Keratinocyte (primary cell): ENCODE results near the gene CCDC181. TPM values are rescaled to one million over a fixed set of nuclear protein-coding genes. Genes with fewer than 3 reads are reported as not detected.

Experiments
- DNase-seq: peaks from one replicate; pipeline ENCODE4 v3.0.0-alpha.2; 2011; ENCODE audit warnings: low read depth, missing footprints, low spot score
- FAIRE-seq: peaks from 2 replicates; lab custom pipeline; 2011; peaks lifted over from hg19 to GRCh38; lab: Jason Lieb, UNC
- H2AFZ ChIP-seq: 2 replicates; pipeline ENCODE4 v1.6.0; 2012; ENCODE audit warnings: low read length, control low read depth, inconsistent platforms; ENCODE audit not compliant: control insufficient read depth
- H3K27ac ChIP-seq: 2 replicates; pipeline ENCODE4 v1.5.1; 2011; ENCODE audit warnings: low read length; ENCODE audit not compliant: control insufficient read depth, insufficient read depth
- H3K27me3 ChIP-seq: 3 replicates; pipeline ENCODE4 v1.6.0; 2011; ENCODE audit warnings: low read length; ENCODE audit not compliant: control insufficient read depth, insufficient read depth; ENCODE audit errors: extremely low read depth
- H3K36me3 ChIP-seq, 2 experiments: 2 replicates in 1 of 2; 3 replicates in 1 of 2; pipeline ENCODE4 v1.5.1; 2011; ENCODE audit warnings: low read length in 2 of 2, mild to moderate bottlenecking in 1 of 2; ENCODE audit not compliant: control insufficient read depth in 2 of 2, insufficient read depth in 2 of 2; ENCODE audit errors: extremely low read depth in 1 of 2
- H3K4me1 ChIP-seq: 3 replicates; pipeline ENCODE4 v1.5.1; 2011; ENCODE audit warnings: low read length; ENCODE audit not compliant: control insufficient read depth, insufficient read depth; ENCODE audit errors: extremely low read depth
- H3K4me2 ChIP-seq: 3 replicates; pipeline ENCODE4 v1.6.0; 2011; ENCODE audit warnings: low read depth, low read length; ENCODE audit not compliant: control insufficient read depth, insufficient read depth; ENCODE audit errors: extremely low read depth
- H3K4me3 ChIP-seq, 3 experiments: fragments of 200-600 bp in 1 of 3; sonication (generic) in 1 of 3; 2 replicates in 2 of 3; 3 replicates in 1 of 3; pipeline ENCODE4 v1.5.1; 2011 to 2016; ENCODE audit warnings: low read length in 3 of 3, mild to moderate bottlenecking in 3 of 3, control low read depth in 2 of 3, inconsistent platforms in 1 of 3, low read depth in 1 of 3, mixed read lengths in 1 of 3, mixed run types in 1 of 3, moderate library complexity in 1 of 3; ENCODE audit not compliant: control insufficient read depth in 2 of 3, insufficient read depth in 2 of 3; ENCODE audit errors: extremely low read depth in 1 of 3
- H3K79me2 ChIP-seq: 2 replicates; pipeline ENCODE4 v1.6.0; 2012; ENCODE audit warnings: low read length; ENCODE audit not compliant: control insufficient read depth, insufficient read depth
- H3K9ac ChIP-seq: 3 replicates; pipeline ENCODE4 v1.6.0; 2011; ENCODE audit warnings: low read length; ENCODE audit not compliant: control insufficient read depth, insufficient read depth; ENCODE audit errors: extremely low read depth
- H3K9me1 ChIP-seq: 3 replicates; pipeline ENCODE4 v1.6.0; 2011; ENCODE audit warnings: low read length; ENCODE audit not compliant: control insufficient read depth, insufficient read depth; ENCODE audit errors: extremely low read depth
- H3K9me3 ChIP-seq: 2 replicates; pipeline ENCODE4 v1.5.1; 2012; ENCODE audit warnings: low read depth, low read length; ENCODE audit not compliant: control insufficient read depth
- H4K20me1 ChIP-seq: 3 replicates; pipeline ENCODE4 v1.6.0; 2011; ENCODE audit warnings: low read length; ENCODE audit not compliant: control insufficient read depth, insufficient read depth; ENCODE audit errors: extremely low read depth
- EZH2 ChIP-seq: IDR thresholded peaks from one replicate; pipeline ENCODE4 v1.6.1; 2012; ENCODE audit warnings: inconsistent platforms, mild to moderate bottlenecking, low read length, moderate library complexity
- dilution Hi-C: fragments of 300-500 bp; cut with MboI; formaldehyde crosslinking; loops from one replicate; pipeline ENCODE4 v1.7.0; 2020; ENCODE audit warnings: low sequenced_read_pairs; ENCODE audit not compliant: extremely low pct_ligation_motif_present
- polyA plus RNA-seq, 5 experiments: library from polyadenylated mRNA; depleted of rRNA in 3 of 5; stranded (reverse) in 3 of 5; stranded (forward) in 1 of 5; unstranded in 1 of 5; fragments of >200 nt; gene quantifications; 1 replicate in 1 of 5; 2 replicates in 3 of 5; 3 replicates in 1 of 5; pipeline versions ENCODE4 v1.2.1 to v1.2.3, GENCODE V29; 2011 to 2012; ENCODE audit warnings: missing spikeins in 2 of 5, low read depth in 1 of 5, low replicate concordance in 1 of 5
- TF ChIP-seq, protein P1 (sequence below), 3 experiments: IDR thresholded peaks in 1 of 3; conservative IDR thresholded peaks in 1 of 3; optimal IDR thresholded peaks in 1 of 3; 2 replicates in 2 of 3; 3 replicates in 1 of 3; pipeline versions ENCODE3 to v1.5.1; 2011; ENCODE audit warnings: low read length in 3 of 3, mild to moderate bottlenecking in 3 of 3, moderate library complexity in 2 of 3, control low read depth in 1 of 3, inconsistent platforms in 1 of 3; ENCODE audit not compliant: insufficient read depth in 2 of 3; ENCODE audit errors: extremely low read depth in 1 of 3

The CCDC181 gene
- polyA plus RNA-seq, 1 donor (not counting 4 experiments of a cell fraction or from before 2014, with no cell fraction given), result not detected

DNA sequence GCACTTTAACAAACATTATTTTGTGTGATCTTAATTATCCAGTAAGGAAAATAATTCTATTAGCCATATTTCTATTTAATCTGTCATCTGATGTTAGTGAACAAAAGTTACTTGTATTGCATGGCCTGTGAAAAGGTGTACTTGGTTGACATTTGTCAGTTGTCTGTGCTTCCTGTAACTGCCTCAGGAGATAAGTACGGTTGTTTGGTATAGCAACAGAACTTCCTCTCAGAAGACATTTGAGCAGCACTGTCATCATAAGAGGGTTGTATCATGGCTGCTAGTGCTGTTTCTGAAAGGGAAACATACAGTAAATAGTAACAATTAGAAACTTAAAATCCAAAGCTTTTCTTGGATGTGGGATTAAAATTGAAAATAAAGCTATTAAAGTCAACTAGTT lies 55.9 kb downstream of the CCDC181 start:
- no peak for TF ChIP-seq EZH2
- TF ChIP-seq, protein P1, sequence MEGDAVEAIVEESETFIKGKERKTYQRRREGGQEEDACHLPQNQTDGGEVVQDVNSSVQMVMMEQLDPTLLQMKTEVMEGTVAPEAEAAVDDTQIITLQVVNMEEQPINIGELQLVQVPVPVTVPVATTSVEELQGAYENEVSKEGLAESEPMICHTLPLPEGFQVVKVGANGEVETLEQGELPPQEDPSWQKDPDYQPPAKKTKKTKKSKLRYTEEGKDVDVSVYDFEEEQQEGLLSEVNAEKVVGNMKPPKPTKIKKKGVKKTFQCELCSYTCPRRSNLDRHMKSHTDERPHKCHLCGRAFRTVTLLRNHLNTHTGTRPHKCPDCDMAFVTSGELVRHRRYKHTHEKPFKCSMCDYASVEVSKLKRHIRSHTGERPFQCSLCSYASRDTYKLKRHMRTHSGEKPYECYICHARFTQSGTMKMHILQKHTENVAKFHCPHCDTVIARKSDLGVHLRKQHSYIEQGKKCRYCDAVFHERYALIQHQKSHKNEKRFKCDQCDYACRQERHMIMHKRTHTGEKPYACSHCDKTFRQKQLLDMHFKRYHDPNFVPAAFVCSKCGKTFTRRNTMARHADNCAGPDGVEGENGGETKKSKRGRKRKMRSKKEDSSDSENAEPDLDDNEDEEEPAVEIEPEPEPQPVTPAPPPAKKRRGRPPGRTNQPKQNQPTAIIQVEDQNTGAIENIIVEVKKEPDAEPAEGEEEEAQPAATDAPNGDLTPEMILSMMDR (optimal IDR thresholded peaks at IDR 0.05 in 1 of 3, IDR thresholded peaks at IDR 0.05 in 1 of 3, conservative IDR thresholded peaks at IDR 0.05 in 1 of 3; ENCODE audit: extremely low read depth in 1 of 3, insufficient read depth in 2 of 3, low read length in 3 of 3), result no peak
- peaks cover 74% of the 10 kb centered on the region for H3K79me2 ChIP-seq
- H2AFZ ChIP-seq, result no peak overlapping the region
- dilution Hi-C loops, result no loop called here
- H3K9ac ChIP-seq, result no peak overlapping the region
- peaks cover 4% of the 10 kb centered on the region for H3K4me1 ChIP-seq
- H3K4me3 ChIP-seq, result no peak overlapping the region
- FAIRE-seq (no peak), DNase-seq (no peak)
- H3K27ac ChIP-seq, result no peak overlapping the region
- H3K9me1 ChIP-seq, result no peaks in the 10 kb centered on the region
- no peaks in the 10 kb centered on the region for H3K27me3 ChIP-seq
- no peaks in the 10 kb centered on the region for H3K9me3 ChIP-seq
- no peak overlapping the region for H3K4me2 ChIP-seq
- peaks cover 3 to 8% of the 10 kb centered on the region in 2 experiments for H3K36me3 ChIP-seq
- H4K20me1 ChIP-seq, result no peaks in the 10 kb centered on the region

DNA sequence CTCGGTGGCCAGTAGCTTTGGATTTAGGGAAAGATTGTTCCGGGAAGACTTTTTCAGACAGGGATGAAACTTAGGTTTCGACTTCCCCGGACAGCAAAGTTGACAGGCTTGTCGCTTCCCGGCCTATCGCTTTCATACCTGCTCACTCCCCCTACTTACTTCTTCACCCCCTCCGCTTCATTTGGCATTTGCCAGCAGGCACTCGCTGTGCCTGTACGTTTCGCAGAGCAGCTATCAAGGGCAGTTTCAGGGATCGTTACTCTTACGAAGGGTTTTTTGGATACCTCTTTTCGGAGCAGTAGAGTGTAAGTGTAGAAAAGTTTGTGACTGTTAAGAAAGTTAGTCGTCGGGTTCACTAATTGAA lies 58.9 kb downstream of the CCDC181 start:
- Histone ChIP-seq H3K27ac (peak overlapping the region; percentile 94), H3K36me3 (peaks cover 3 to 8% of the 10 kb centered on the region in 2 experiments), H3K4me3 (peak overlapping the region; percentile 79 to 98 (median 94)), H3K4me2 (peak overlapping the region; percentile 62), H4K20me1 (no peaks in the 10 kb centered on the region), H3K4me1 (peaks cover 32% of the 10 kb centered on the region), H3K9me1 (no peaks in the 10 kb centered on the region), H3K79me2 (peaks cover 72% of the 10 kb centered on the region), H3K27me3 (no peaks in the 10 kb centered on the region), H3K9me3 (no peaks in the 10 kb centered on the region), H3K9ac (peak overlapping the region; percentile 88), H2AFZ (peak overlapping the region; percentile 97)
- no peak for DNase-seq
- FAIRE-seq, result no peak
- dilution Hi-C loops, result no loop called here
- TF ChIP-seq, protein P1 (optimal IDR thresholded peaks at IDR 0.05 in 1 of 3, IDR thresholded peaks at IDR 0.05 in 1 of 3, conservative IDR thresholded peaks at IDR 0.05 in 1 of 3; ENCODE audit: extremely low read depth in 1 of 3, insufficient read depth in 2 of 3, low read length in 3 of 3), result no peak
- TF ChIP-seq EZH2, result no peak
